Muscle of arm (tissue), 12 donors: ENCODE results near the gene GADD45B. TPM values are rescaled to one million over a fixed set of nuclear protein-coding genes. Genes with fewer than 3 reads are reported as not detected.
"Not testable (repeated sequence)": the region's sequence is repeated elsewhere in the genome, so short reads cannot be mapped to it uniquely, and the experiment has no call there.

Experiments used
- DNase-seq: peaks from one replicate; pipeline ENCODE4 v3.0.0-alpha.2; 2013
- polyA plus RNA-seq, 12 donors: library from polyadenylated mRNA; unstranded; fragments of 120-200 nt; gene quantifications; one replicate each; pipeline ENCODE4 v1.2.1, GENCODE V29; 2013; ENCODE audit not compliant: insufficient read length in 12 of 12

The GADD45B gene
- polyA plus RNA-seq, 12 donors = 7.8 to 20.2 (median 8.7) TPM; not detected in 1

- DNase-seq = no peak
Measured at GRCh38 chr19:2441096-2441752, 34.7 kb upstream of the GADD45B start.

GRCh38 chr19:2443116-2443784 lies 32.7 kb upstream of the GADD45B start:
- no peak for DNase-seq

- DNase-seq = no peak
Measured at GRCh38 chr19:2443785-2444182, 32.1 kb upstream of the GADD45B start.

DNA sequence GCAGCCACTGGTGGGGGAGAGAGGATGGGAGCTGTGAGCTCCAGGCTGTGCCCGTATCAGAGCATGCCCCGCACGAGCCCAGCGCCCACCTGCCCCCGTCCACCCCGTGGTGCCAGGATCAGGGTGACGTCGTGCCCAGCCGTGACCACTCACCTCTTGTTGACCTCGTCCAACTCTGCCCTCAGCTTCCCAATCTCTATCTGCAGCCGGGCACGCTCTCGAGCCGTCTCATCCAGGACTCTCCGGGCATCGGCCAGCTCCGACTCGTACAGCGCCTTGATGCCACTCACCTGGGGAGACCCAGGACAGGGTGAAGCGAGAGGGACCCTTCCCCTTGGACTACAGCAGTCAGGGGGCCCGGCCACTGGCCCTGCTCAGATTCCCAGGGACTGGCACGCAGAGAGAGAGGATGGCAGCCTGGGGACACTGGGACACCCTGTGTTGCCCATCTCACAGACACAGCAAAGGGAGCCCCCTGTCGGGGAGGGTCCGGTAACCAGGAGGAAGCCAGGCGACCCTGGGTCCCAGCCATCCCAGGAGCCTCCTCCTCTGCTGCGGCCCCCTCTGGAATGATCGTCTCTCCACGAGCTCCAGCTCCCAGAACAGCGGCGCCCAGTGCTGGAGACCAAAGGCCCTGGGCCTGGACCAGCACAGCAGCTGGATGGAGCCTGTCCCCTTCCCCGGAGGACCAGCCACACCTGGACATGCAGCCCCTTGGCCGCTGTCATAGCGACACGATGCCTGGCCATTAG lies 31.5 kb upstream of the GADD45B start:
- no peak for DNase-seq

- peak; percentile 52 for DNase-seq
Measured at GRCh38 chr19:2446381-2446780, 29.5 kb upstream of the GADD45B start.

GRCh38 chr19:2449019-2449418 lies 26.9 kb upstream of the GADD45B start:
- no peak for DNase-seq

GRCh38 chr19:2451138-2451537 lies 24.8 kb upstream of the GADD45B start:
- no peak for DNase-seq

DNA sequence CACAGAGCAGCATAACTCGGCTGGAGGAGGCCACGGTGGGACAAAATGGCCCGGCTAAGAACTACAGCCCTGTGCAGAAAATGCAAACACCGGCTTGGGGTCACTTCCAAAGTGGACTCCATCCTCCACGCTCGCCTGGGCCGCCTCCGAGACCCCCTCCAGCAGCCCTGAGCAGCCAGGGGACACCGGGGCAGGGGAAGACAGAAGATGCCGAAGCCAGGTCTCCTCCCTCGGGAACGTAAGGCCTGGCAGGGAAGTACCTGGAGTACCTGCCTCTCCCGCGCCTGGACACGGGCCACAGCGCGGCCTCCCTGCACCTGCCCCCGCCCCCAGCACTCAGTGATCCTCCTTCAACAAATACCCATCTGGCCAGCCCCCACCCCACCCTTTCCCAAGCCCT lies 24.2 kb upstream of the GADD45B start:
- DNase-seq = no peak

GRCh38 chr19:2453431-2454025 lies 22.4 kb upstream of the GADD45B start:
- no peak for DNase-seq

DNA sequence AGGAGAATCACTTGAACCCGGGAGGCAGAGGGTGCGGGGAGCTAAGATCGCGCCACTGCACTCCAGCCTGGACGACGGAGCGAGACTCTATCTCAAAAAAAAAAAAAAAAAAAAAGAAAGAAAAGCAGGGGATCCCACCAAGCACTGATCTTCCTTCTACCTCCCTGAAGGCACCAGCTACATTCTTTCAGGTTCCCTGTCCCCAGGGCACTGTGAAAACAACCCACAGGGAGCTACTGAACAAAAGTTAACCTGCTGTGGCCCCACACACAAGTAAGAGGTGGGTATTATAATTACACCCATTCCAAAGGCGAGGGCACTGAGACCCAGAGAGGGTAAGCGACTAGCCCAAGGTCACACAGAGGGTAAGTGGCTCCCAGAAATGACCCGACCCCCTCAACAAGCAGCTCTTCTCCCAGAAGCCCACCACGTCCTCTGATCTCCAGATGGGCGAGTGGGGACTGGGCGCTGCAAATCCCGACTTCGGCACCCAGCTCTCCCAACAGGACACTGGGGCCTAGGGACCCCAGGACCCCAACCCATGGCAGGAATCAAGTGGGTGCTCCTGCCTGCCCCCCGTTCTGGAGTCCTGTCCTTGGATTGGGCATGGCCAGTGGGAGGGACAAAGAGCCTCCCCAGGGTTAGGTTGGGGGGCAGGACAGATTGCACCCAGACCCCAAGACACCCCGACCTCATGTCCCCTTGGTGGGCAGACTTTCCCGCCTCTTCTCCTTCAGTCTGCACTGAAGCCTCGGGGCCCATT lies 21.5 kb upstream of the GADD45B start:
- DNase-seq = no peak

GRCh38 chr19:2454962-2455850 lies 20.7 kb upstream of the GADD45B start:
- DNase-seq = no peak

GRCh38 chr19:2455851-2456570 lies 19.9 kb upstream of the GADD45B start:
- DNase-seq = no peak

DNA sequence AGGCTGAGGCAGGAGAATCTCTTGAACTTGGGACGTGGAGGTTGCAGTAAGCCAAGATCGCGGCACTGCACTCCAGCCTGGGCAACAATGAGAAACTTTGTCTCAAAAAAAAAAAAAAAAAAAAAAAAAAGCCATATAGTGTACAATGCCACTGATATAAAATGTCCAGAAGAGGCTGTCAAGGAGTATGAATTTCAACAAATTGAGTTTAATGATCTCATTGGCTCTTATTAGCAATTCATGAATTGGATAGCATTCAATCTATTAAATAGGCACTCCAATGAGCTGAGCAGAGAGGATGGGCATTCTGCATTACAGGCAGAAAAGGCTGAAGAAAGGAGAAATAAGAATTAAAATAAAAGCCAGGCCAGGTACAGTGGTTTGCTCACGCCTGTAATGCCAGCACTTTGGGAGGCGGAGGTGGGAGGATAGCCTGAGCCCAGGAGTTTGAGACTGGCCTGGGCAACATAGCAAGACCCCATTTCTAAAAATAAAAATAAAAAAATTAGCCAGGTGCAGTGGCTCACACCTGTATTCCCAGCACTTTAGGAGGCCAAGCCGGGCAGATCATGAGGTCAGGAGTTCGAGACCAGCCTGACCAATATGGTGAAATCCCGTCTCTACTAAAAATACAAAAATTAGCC lies 18.4 kb upstream of the GADD45B start:
- DNase-seq = no peak

DNA sequence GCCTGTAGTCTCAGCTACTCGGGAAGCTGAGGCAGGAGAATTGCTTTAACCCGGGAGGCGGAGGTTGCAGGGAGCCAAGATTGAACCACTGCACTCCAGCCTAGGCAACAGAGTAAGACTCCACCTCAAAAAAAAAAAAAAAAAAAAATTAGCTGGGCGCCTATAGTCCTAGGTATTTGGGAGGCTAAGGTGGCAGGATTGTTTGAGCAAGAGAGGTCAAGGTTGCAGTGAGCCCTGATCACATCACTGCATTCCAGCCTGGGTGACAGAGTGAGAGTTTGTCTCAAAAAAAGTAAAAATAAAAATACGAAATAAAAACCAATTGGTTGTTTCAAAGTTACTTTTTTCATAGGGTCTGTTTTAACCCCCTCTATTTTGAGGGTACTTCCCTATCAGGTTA lies 17.9 kb upstream of the GADD45B start:
- no peak for DNase-seq

DNA sequence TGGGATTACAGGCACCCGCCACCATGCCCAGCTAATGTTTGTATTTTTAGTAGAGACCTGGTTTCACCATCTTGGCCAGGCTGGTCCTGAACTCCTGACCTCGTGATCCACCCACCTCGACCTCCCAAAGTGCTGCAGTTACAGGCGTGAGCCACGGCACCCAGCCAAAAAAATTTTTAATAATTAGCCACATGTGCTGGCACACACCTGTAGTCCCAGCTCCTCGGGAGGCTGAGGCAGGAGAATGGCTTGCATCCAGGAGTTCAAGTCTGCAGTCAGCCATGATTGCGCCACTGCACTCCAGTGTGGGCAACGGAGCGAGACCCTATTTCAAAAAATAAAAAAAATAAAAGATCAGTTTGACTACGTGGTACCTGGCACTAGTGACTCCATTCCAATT lies 17.2 kb upstream of the GADD45B start:
- DNase-seq = not testable (repeated sequence)

DNA sequence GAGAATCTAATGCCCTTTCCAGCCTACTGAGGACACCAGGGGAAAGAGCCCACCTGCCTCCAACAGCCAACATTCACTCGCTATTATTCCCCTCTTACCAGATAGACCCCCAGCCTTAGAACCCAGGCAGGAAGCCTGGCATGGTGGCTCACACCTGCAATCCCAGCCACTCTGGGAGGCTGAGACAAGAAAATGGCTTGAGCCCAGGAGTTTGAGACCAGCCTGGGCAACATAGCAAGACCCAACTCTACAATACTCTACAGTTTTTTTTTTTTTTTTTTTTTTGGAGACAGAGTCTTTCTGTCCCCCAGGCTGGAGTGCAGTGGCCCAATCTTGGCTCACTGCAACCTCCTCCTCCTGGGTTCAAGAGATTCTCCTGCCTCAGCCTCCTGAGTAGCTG lies 15.7 kb upstream of the GADD45B start:
- DNase-seq = no peak

DNA sequence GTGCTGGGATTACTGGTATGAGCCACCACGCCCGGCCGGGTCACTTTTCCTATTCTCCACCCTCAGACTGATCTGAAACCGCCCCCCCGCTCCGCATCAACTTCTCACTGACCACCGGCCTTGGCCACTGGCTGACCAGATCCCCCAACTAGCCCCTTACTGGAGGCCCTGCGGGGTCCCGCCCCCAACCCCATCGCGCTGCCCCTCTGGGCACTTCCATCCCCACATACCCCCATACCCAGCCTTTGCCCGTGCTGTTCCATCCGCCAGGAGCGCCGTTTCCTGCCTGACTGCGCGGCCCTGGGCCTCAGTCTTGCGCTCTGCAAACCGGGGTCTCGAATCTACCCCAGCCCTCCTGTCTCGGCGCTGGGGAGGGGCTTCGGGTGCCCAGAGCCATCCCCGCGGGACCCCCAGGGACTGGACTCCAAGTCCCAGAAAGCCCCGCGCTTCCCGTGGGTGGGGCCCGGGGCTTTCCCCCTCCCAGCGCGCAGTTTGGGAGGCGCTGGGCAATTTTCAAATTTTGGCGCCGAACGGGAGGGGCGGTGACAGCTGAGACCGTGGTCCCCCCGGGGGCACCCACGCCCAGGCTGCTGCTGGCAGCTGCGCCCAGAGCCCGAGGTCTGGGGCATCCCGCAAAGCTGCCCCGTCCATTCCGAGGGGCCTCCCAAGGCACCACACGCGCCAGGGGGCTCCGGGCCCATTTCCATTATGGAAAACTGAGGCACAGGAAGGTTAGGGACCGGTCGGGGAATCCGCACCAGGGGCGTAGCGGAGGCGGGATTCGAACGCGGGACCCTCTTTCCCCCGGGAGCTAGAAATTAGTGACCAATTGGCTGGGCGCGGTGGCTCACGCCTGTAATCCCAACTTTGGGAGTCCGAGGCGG lies 13.9 kb upstream of the GADD45B start:
- peak; percentile 73 for DNase-seq

DNA sequence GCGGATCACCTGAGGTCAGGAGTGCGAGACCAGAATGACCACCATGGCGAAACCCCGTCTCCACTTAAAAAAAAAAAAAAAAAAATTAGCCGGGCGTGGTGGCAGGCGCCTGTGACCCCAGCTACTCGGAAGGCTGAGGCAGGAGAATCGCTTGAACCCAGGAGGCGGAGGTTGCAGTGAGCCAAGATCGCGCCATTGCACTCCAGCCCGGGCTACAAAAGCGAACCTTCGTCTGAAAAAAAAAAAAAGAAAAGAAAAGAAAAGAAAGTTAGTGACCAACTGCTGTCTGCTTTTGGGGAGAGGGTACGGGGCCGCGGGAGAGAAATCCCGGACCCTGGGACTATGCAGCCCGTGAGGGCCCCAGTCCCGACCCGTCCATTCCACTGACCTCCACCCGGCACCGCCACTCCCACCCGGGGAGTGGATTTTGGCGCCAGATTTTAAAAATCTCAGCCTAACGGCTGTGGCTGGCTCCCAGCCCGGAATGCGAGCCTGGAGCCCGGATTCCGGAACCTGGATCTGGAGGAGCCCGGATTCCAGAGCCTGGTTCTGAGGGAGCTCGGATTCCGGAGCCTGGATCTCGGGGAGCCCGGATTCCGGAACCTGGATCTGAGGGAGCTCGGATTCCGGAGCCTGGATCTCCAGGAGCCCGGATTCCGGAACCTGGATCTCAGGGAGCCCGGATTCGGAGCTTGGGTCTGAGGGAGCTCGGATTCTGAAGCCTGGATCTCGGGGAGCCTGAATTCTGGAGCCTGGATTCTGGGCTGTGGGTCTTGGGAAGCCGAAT lies 13.1 kb upstream of the GADD45B start:
- peak; percentile 94 for DNase-seq
